ENCODE data around the gene EPOP. TPM values are rescaled to one million over a fixed set of nuclear protein-coding genes. Genes with fewer than 3 reads are reported as not detected.
"Not testable (repeated sequence)": the region's sequence is repeated elsewhere in the genome, so short reads cannot be mapped to it uniquely, and the experiment has no call there.

EPOP gene
- total and polyA plus RNA-seq, 8 donors: 1.5 to 2.1 (median 1.7) TPM

DNA sequence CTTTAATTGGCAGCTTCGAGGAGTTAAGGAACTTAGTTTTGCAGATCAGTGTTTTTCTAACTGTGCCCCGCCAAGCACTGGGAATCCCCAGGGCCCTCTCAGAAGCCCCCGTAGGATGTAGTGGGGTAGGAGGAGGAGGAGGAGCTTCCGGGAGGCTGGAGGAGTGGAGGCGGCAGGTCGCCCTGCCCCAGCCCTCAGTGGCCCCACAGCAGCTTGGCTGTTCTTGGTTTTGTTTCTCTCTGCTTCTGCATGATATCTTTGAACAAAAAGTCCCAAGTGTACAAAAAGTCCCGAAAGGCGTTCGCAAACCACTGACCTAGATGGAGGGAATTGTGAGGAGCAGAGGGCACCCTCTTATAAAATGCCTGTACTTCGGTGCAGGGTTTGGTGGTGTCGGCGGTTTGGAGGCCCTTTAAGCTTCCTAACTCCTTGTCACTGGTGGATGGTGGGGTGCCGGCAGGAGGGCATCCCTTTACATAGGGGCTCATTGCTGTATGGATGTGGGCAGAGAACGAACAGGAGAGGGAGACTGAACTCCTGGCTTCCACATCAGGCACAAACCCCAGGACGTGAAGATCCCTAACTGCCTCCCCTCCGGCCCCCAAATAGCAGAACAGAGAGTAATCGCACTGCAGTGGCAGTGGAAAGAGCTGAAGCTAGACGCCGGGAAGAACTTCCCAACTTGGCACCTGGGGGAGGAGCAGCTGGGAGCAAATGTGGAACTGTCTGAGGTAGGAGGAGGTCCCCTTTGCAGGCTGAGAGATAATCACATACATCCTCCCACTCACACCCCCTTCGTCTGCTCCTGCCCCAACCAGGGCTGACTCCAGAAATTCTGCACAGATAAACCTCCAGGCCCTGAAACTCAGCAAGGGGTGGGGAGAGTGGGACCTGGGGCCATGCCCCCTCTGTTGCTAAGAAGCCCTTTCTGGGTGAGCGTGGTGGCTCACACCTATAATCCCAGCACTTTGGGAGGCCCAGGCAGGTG lies 20.1 kb downstream of the EPOP start:
- no peak overlapping the region for H3K27ac ChIP-seq
- TF ChIP-seq, protein P1, sequence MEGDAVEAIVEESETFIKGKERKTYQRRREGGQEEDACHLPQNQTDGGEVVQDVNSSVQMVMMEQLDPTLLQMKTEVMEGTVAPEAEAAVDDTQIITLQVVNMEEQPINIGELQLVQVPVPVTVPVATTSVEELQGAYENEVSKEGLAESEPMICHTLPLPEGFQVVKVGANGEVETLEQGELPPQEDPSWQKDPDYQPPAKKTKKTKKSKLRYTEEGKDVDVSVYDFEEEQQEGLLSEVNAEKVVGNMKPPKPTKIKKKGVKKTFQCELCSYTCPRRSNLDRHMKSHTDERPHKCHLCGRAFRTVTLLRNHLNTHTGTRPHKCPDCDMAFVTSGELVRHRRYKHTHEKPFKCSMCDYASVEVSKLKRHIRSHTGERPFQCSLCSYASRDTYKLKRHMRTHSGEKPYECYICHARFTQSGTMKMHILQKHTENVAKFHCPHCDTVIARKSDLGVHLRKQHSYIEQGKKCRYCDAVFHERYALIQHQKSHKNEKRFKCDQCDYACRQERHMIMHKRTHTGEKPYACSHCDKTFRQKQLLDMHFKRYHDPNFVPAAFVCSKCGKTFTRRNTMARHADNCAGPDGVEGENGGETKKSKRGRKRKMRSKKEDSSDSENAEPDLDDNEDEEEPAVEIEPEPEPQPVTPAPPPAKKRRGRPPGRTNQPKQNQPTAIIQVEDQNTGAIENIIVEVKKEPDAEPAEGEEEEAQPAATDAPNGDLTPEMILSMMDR (IDR thresholded peaks at IDR 0.05): no peak
- H3K36me3 ChIP-seq: no peaks in the 10 kb centered on the region
- no peak for ATAC-seq
- peaks cover 4 to 53% of the 10 kb centered on the region in 2 donors for H3K27me3 ChIP-seq
- no peaks in the 10 kb centered on the region for H3K4me1 ChIP-seq
- H3K4me3 ChIP-seq: no peak overlapping the region
- intact Hi-C loops (cut with DNase I): no loop called here
- H3K9me3 ChIP-seq: no peaks in the 10 kb centered on the region
- no peak for DNase-seq

DNA sequence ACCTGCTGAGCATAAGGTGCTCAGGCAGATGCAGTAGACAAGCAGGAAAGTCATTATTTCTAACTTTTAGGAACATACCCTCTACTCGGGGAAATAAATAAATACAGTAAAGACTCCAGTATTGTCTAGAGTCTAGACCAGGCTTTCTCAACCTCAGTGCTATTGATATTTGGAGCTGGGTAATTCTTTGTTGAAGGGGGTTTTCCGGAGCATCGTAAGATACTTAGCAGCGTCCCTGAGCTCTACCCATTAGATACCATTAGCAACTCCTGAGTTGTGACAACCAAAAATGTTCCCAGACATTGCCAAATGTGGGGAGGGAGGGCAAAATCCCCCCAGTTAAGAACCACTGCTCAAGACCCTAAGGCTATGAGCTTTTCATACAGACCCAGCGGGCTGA lies 21.1 kb downstream of the EPOP start:
- intact Hi-C loops (cut with DNase I): no loop called here
- Histone ChIP-seq H3K9me3 (no peaks in the 10 kb centered on the region), H3K27ac (no peak overlapping the region), H3K4me3 (no peak overlapping the region), H3K36me3 (no peaks in the 10 kb centered on the region), H3K4me1 (no peaks in the 10 kb centered on the region), H3K27me3 (peaks cover 4 to 49% of the 10 kb centered on the region in 2 donors)
- DNase-seq (no peak), ATAC-seq (no peak)
- TF ChIP-seq, protein P1 (IDR thresholded peaks at IDR 0.05): no peak

DNA sequence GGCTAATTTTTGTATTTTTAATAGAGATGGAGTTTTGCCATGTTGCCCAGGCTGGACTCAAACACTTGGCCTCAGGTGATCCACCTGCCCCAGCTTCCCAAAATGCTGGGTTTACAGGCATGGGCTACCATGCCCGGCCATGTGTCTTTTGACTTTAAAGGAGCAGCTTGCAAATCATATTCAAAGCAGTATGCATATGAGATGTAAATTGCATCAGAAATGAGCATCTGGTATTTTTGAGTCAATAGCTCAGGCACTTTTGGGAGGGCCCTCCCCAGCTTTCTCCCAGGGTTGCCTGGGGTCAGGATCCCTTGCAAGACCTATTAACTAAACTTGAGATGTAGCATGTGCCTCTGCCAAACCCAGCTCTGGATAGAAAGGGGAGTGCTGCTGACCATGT lies 21.5 kb downstream of the EPOP start:
- no peak for ATAC-seq
- Histone ChIP-seq H3K36me3 (no peaks in the 10 kb centered on the region), H3K4me3 (no peak overlapping the region), H3K27me3 (peaks cover 4 to 45% of the 10 kb centered on the region in 2 donors), H3K9me3 (no peaks in the 10 kb centered on the region), H3K4me1 (no peaks in the 10 kb centered on the region), H3K27ac (no peak overlapping the region)
- intact Hi-C loops (cut with DNase I): no loop called here
- TF ChIP-seq, protein P1 (IDR thresholded peaks at IDR 0.05): no peak
- no peak for DNase-seq

DNA sequence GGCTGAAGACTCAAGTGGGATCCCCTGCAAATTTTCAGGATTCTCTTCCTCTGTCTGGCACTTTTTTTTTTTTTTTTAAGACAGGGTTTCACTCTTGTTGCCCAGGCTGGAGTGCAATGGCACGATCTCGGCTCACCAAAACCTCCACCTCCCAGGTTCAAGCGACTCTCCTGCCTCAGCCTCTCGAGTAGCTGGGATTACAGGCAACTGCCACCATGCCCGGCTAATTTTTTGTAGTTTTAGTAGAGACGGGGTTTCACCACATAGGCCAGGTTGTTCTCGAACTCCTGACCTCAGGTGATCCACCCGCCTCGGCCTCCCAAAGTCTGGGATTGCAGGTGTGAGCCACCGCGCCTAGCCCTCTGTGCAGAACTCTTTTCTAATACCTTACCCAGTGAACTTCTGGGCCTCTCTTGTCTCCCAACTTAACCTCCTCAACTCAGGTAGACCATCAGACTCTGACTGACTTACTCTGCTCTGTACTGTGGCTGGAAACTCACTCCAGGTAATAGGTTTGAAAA lies 24.0 kb downstream of the EPOP start:
- peaks cover 4 to 40% of the 10 kb centered on the region in 2 donors for H3K27me3 ChIP-seq
- H3K9me3 ChIP-seq; DNase-seq; H3K4me1 ChIP-seq; intact Hi-C loops (cut with DNase I); ATAC-seq; H3K27ac ChIP-seq; H3K4me3 ChIP-seq; H3K36me3 ChIP-seq: not testable (repeated sequence)

DNA sequence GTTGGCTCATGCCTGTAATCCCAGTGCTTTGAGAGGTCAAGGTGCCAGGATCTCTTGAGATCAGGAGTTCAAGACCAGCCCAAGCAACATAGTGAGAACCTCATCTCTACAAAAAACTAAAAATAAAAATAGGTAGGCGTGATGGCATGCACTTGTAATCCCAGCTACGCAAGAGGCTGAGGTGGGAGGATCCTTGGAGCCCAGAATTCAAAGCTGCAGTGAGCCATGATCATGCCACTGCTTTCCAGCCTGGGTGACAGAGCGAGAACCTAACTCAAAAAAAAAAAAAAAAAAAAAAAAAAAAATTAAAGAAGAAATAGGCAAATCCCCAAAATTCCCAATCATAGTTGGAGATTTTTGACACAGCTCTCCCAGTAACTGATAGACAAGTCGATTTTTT lies 36.8 kb downstream of the EPOP start:
- peaks cover 0 to 27% of the 10 kb centered on the region in 2 donors for H3K27me3 ChIP-seq
- no peaks in the 10 kb centered on the region for H3K4me1 ChIP-seq
- TF ChIP-seq, protein P1 (IDR thresholded peaks at IDR 0.05): no peak
- H3K27ac ChIP-seq: no peak overlapping the region
- DNase-seq (no peak), ATAC-seq (no peak)
- H3K9me3 ChIP-seq: no peaks in the 10 kb centered on the region
- no peak overlapping the region for H3K4me3 ChIP-seq
- no peaks in the 10 kb centered on the region for H3K36me3 ChIP-seq
- intact Hi-C loops (cut with DNase I): no loop called here

All from left lung (tissue), 10 donors.